HG02588 (cell line): ENCODE measurements around the gene WNT11.

Experiments used
- ATAC-seq: cut with Tn5 transposase; IDR thresholded peaks from one replicate; pipeline ENCODE4 v1.9.1; 2021; ENCODE audit warnings: mild to moderate bottlenecking, moderate library complexity; ENCODE audit not compliant: unreplicated experiment

Gene WNT11

GRCh38 chr11:76157891-76158290, 48.4 kb downstream of the WNT11 start:
- ATAC-seq, result no peak

- no peak for ATAC-seq
Measured at GRCh38 chr11:76156971-76157427, 49.3 kb downstream of the WNT11 start.

GRCh38 chr11:76155500-76156227, 50.6 kb downstream of the WNT11 start:
- no peak for ATAC-seq

GRCh38 chr11:76153571-76153923, 52.8 kb downstream of the WNT11 start:
- ATAC-seq, result no peak

- no peak for ATAC-seq
Measured at GRCh38 chr11:76152741-76153570, 53.3 kb downstream of the WNT11 start.

- peak; percentile 59 for ATAC-seq
Measured at GRCh38 chr11:76152086-76152681, 54.1 kb downstream of the WNT11 start.

GRCh38 chr11:76151556-76152085, 54.7 kb downstream of the WNT11 start:
- no peak for ATAC-seq

- no peak for ATAC-seq
Measured at GRCh38 chr11:76150141-76150540, 56.2 kb downstream of the WNT11 start.

GRCh38 chr11:76149713-76150112, 56.6 kb downstream of the WNT11 start:
- no peak for ATAC-seq

GRCh38 chr11:76148941-76149613, 57.2 kb downstream of the WNT11 start:
- ATAC-seq, result no peak

GRCh38 chr11:76148231-76148630, 58.1 kb downstream of the WNT11 start:
- no peak for ATAC-seq

- no peak for ATAC-seq
Measured at GRCh38 chr11:76147106-76147740, 59.1 kb downstream of the WNT11 start.

- ATAC-seq, result no peak
Measured at GRCh38 chr11:76143274-76143673, 63.0 kb downstream of the WNT11 start.

GRCh38 chr11:76141901-76142588, 64.3 kb downstream of the WNT11 start:
- ATAC-seq, result no peak

GRCh38 chr11:76140912-76141574, 65.3 kb downstream of the WNT11 start:
- no peak for ATAC-seq

- no peak for ATAC-seq
Measured at GRCh38 chr11:76139314-76139713, 67.0 kb downstream of the WNT11 start.
